Measurements from ENCODE around the gene AGPAT1. TPM values are rescaled to one million over a fixed set of nuclear protein-coding genes. Genes with fewer than 3 reads are reported as not detected.
A peak's percentile ranks its signal among the peaks of the same experiment; 100 is the strongest.

AGPAT1 gene
- total RNA-seq, 4 donors from 2014 or later, result 32.0 to 58.7 (median 42.0) TPM

DNA sequence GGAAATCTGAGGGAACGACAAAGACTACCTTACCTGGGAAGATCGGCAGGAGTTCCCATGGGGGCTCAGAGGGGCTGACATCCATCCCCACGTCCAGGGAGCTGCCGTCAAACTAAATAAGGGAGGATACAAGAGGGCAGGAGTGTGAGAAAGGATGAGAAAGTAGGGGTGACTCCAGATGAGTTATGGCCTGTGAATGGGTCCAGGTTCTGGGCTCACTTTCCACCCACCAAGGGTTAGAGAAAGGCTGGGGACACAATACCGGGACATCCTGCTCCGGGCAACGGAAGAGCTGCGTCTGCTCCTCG, 48.5 kb downstream of the AGPAT1 start:
- no peaks in the 10 kb centered on the region for H3K27me3 ChIP-seq
- DNase-seq (no peak), ATAC-seq (no peak)
- intact Hi-C loops (cut with DNase I; ENCODE audit: low total_unique reads) (loop anchor here (5.0 kb wide), 1 partner anchor 1075 kb away; the partner anchor contains the start of genes HSD17B8, RXRB and SLC39A7), in situ Hi-C loops (cut with MboI; ENCODE audit: low sequenced_read_pairs in 4 of 4) (loop anchor here in 3 of 4 donors (5.0 to 25.0 kb wide), 3 partner anchors 65 to 165 kb away; partner anchors contain the start of genes GPSM3 (in 2 of the 3), PBX2 (in 2 of the 3), DXO (in 1 of the 3) and NELFE (in 1 of the 3))
- H3K9me3 ChIP-seq, result no peaks in the 10 kb centered on the region
- H3K27ac ChIP-seq, result peak overlapping the region; percentile 89 to 93 (median 92)
- TF ChIP-seq, protein P1, sequence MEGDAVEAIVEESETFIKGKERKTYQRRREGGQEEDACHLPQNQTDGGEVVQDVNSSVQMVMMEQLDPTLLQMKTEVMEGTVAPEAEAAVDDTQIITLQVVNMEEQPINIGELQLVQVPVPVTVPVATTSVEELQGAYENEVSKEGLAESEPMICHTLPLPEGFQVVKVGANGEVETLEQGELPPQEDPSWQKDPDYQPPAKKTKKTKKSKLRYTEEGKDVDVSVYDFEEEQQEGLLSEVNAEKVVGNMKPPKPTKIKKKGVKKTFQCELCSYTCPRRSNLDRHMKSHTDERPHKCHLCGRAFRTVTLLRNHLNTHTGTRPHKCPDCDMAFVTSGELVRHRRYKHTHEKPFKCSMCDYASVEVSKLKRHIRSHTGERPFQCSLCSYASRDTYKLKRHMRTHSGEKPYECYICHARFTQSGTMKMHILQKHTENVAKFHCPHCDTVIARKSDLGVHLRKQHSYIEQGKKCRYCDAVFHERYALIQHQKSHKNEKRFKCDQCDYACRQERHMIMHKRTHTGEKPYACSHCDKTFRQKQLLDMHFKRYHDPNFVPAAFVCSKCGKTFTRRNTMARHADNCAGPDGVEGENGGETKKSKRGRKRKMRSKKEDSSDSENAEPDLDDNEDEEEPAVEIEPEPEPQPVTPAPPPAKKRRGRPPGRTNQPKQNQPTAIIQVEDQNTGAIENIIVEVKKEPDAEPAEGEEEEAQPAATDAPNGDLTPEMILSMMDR (IDR thresholded peaks at IDR 0.05 in 4 of 5, conservative IDR thresholded peaks at IDR 0.05 in 1 of 5), result no peak
- TF ChIP-seq POLR2A (IDR thresholded peaks at IDR 0.05), result no peak
- peaks cover 0 to 45% of the 10 kb centered on the region in 2 donors for H3K36me3 ChIP-seq
- peaks cover 24 to 26% of the 10 kb centered on the region in 2 donors for H3K4me1 ChIP-seq
- peak overlapping the region; percentile 91 to 99 (median 96) for H3K4me3 ChIP-seq

DNA sequence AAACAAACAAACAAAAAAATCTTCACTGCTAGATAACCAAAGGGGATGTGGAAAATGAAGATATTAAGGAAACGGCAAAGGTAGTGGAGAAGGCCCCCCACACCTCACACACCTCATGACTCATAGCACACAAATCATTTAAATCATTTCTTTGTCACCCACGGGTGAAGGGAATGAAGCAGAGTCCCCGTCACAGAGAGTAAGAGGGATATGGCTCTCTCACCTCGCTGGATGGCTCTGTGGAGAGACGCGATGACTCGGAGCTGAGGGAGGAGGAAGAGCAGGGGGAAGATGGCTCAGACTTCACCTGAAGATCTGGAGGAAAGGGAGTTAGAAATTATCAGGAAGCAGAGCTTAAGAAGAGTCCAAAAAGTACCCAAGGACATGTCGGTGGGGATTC, 49.0 kb downstream of the AGPAT1 start:
- Histone ChIP-seq H3K4me3 (peak overlapping the region; percentile 91 to 99 (median 96)), H3K27me3 (no peaks in the 10 kb centered on the region), H3K9me3 (no peaks in the 10 kb centered on the region), H3K27ac (peak overlapping the region in 2 of 4 donors; percentile 92), H3K36me3 (peaks cover 0 to 49% of the 10 kb centered on the region in 2 donors), H3K4me1 (peaks cover 24 to 26% of the 10 kb centered on the region in 2 donors)
- in situ Hi-C loops (cut with MboI; ENCODE audit: low sequenced_read_pairs in 4 of 4) (loop anchor here in 3 of 4 donors (5.0 to 25.0 kb wide), 3 partner anchors 65 to 165 kb away; partner anchors contain the start of genes GPSM3 (in 2 of the 3), PBX2 (in 2 of the 3), DXO (in 1 of the 3) and NELFE (in 1 of the 3)), intact Hi-C loops (cut with DNase I; ENCODE audit: low total_unique reads) (loop anchor here (5.0 kb wide), 1 partner anchor 1075 kb away; the partner anchor contains the start of genes HSD17B8, RXRB and SLC39A7)
- DNase-seq, result no peak
- no peak for ATAC-seq
- TF ChIP-seq, protein P1 (IDR thresholded peaks at IDR 0.05 in 4 of 5, conservative IDR thresholded peaks at IDR 0.05 in 1 of 5), result no peak
- TF ChIP-seq POLR2A (IDR thresholded peaks at IDR 0.05), result no peak

DNA sequence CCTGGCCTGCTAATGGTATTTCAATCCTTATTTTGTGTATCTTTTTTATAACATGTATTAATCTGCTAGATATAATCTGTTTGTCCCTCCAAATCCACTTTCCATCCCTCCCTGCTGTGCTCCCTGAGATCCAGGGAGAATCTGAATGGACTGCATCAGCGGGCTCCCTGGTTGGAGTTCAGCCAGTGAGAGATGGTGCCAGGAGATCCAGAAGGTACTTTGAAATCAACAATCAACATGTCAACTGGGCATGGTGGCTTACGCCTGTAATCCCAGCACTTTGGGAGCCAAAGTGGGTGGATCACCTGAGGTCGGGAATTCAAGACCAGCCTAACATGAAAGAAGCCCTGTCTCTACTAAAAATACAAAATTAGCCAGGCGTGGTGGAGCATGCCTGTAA, 52.2 kb downstream of the AGPAT1 start:
- in situ Hi-C loops (cut with MboI; ENCODE audit: low sequenced_read_pairs in 4 of 4), result loop anchor here in 1 of 4 donors (10.0 kb wide), 1 partner anchor 71 kb away; the partner anchor contains the start of genes GPSM3 and PBX2
- no peak for DNase-seq
- no peak overlapping the region for H3K27ac ChIP-seq
- no peaks in the 10 kb centered on the region for H3K9me3 ChIP-seq
- no peak overlapping the region for H3K4me3 ChIP-seq
- no peak for ATAC-seq
- intact Hi-C loops (cut with DNase I; ENCODE audit: low total_unique reads), result no loop called here
- H3K4me1 ChIP-seq, result peaks cover 15 to 19% of the 10 kb centered on the region in 2 donors
- TF ChIP-seq POLR2A (IDR thresholded peaks at IDR 0.05), result no peak
- TF ChIP-seq, protein P1 (IDR thresholded peaks at IDR 0.05 in 4 of 5, conservative IDR thresholded peaks at IDR 0.05 in 1 of 5), result no peak
- no peaks in the 10 kb centered on the region for H3K27me3 ChIP-seq
- peaks cover 0 to 80% of the 10 kb centered on the region in 2 donors for H3K36me3 ChIP-seq

DNA sequence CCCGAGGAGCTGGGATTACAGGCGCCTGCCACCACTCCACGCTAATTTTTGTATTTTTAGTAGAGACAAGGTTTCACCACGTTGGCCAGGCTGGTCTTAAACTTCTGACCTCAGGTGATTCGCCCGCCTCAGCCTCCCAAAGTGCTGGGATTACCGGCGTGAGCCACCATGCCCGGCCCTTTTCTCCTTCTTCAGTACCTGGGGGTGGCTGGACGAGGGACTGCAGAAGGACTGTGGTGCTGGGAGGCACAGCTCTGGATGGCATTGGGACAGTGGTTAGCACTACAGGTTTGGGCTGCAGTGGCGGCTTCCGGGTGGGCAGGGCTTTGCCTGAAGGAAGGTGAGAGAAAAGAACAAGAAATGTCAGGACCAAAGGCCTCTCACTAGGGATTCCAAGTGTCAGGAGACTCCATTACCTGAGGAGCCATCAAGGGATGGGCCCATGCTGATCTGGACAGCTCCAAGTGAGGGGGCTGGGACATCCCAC, 55.3 kb downstream of the AGPAT1 start:
- TF ChIP-seq, protein P1 (IDR thresholded peaks at IDR 0.05 in 4 of 5, conservative IDR thresholded peaks at IDR 0.05 in 1 of 5), result no peak
- no peak for TF ChIP-seq POLR2A (IDR thresholded peaks at IDR 0.05)
- intact Hi-C loops (cut with DNase I; ENCODE audit: low total_unique reads), result no loop called here
- Histone ChIP-seq H3K36me3 (peaks cover 0 to 96% of the 10 kb centered on the region in 2 donors), H3K4me3 (no peak overlapping the region), H3K4me1 (peaks cover 0 to 4% of the 10 kb centered on the region in 2 donors), H3K27me3 (no peaks in the 10 kb centered on the region), H3K9me3 (no peaks in the 10 kb centered on the region), H3K27ac (no peak overlapping the region)
- in situ Hi-C loops (cut with MboI; ENCODE audit: low sequenced_read_pairs in 4 of 4), result loop anchor here in 1 of 4 donors (10.0 kb wide), 1 partner anchor 74 kb away; the partner anchor contains the start of genes GPSM3 and PBX2
- no peak for ATAC-seq
- DNase-seq, result no peak
